Fibroblast of gingiva (primary cell): Measurements from ENCODE around the gene ZNF423.

Experiments
- DNase-seq: peaks from one replicate; pipeline ENCODE4 v3.0.0-alpha.2; 2011; ENCODE audit warnings: low read depth

Gene ZNF423

GRCh38 chr16:49471038-49471727 is 384.7 kb downstream of the ZNF423 start:
- DNase-seq, result no peak

GRCh38 chr16:49470513-49470991 is 385.4 kb downstream of the ZNF423 start:
- DNase-seq, result no peak

- no peak for DNase-seq
Measured at GRCh38 chr16:49469930-49470451, 385.9 kb downstream of the ZNF423 start.

- no peak for DNase-seq
Measured at GRCh38 chr16:49469311-49469670, 386.6 kb downstream of the ZNF423 start.

- DNase-seq, result no peak
Measured at GRCh38 chr16:49468611-49469310, 387.2 kb downstream of the ZNF423 start.

- DNase-seq, result no peak
Measured at GRCh38 chr16:49467540-49468372, 388.2 kb downstream of the ZNF423 start.

GRCh38 chr16:49466881-49467280 is 389.0 kb downstream of the ZNF423 start:
- no peak for DNase-seq

- no peak for DNase-seq
Measured at GRCh38 chr16:49466529-49466831, 389.4 kb downstream of the ZNF423 start.

- no peak for DNase-seq
Measured at GRCh38 chr16:49465661-49466528, 390.0 kb downstream of the ZNF423 start.

- DNase-seq, result no peak
Measured at GRCh38 chr16:49464877-49465504, 390.9 kb downstream of the ZNF423 start.

- DNase-seq, result no peak
Measured at GRCh38 chr16:49464093-49464492, 391.8 kb downstream of the ZNF423 start.

GRCh38 chr16:49463529-49463928 is 392.4 kb downstream of the ZNF423 start:
- no peak for DNase-seq

GRCh38 chr16:49462989-49463371 is 392.9 kb downstream of the ZNF423 start:
- no peak for DNase-seq

GRCh38 chr16:49462362-49462988 is 393.4 kb downstream of the ZNF423 start:
- no peak for DNase-seq

GRCh38 chr16:49461517-49461951 is 394.4 kb downstream of the ZNF423 start:
- no peak for DNase-seq

- DNase-seq, result no peak
Measured at GRCh38 chr16:49460786-49461470, 395.0 kb downstream of the ZNF423 start.

- DNase-seq, result no peak
Measured at GRCh38 chr16:49459953-49460735, 395.8 kb downstream of the ZNF423 start.

- DNase-seq, result no peak
Measured at GRCh38 chr16:49458656-49459445, 397.1 kb downstream of the ZNF423 start.
